ENCODE measurements around the gene INTS1. TPM values are rescaled to one million over a fixed set of nuclear protein-coding genes. Genes with fewer than 3 reads are reported as not detected.
"Not testable (repeated sequence)": the region's sequence is repeated elsewhere in the genome, so short reads cannot be mapped to it uniquely, and the experiment has no call there.

Gene INTS1
- total RNA-seq, 2 experiments from 2014 or later, result 105 to 112 TPM

DNA sequence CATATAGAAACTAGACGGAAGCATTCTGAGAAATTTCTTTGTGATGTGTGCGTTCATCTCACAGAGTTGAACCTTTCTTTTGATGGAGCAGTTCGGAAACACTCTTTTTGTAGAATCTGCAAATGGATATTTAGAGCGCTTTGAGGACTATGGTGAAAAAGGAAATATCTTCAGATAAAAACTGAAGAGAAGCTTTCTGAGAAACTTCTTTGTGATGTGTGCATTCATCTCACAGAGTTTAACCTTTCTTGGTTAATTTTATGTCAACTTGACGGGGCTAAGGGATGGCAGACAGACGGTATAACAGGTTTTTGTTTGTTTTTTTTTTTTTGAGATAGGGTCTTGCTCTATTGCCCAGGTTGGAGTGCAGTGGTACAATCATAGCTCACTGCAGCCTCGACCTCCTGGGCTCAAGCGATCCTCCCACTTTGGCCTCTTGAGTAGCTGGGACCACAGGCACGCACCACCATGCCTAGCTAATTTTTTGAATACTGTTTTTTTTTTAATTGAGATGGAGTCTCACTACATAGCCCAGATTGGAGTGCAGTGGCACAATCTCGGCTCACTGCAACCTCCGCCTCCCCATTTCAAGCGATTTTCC, 15.2 kb upstream of the INTS1 start:
- H3K9me3 Mint-ChIP-seq (ENCODE audit: insufficient read depth); ATAC-seq; H3K27me3 Mint-ChIP-seq (ENCODE audit: low read depth); H3K4me3 Mint-ChIP-seq; H3K4me1 Mint-ChIP-seq (ENCODE audit: low read depth); DNase-seq; CTCF ChIA-PET; H3K36me3 Mint-ChIP-seq (ENCODE audit: low read depth); H3K27ac Mint-ChIP-seq: not testable (repeated sequence)
- POLR2A ChIA-PET, result interaction anchor here (0.6 kb wide), 1 partner anchor 13 kb away, joined by 3 read pairs; no protein-coding TSS in a partner anchor

DNA sequence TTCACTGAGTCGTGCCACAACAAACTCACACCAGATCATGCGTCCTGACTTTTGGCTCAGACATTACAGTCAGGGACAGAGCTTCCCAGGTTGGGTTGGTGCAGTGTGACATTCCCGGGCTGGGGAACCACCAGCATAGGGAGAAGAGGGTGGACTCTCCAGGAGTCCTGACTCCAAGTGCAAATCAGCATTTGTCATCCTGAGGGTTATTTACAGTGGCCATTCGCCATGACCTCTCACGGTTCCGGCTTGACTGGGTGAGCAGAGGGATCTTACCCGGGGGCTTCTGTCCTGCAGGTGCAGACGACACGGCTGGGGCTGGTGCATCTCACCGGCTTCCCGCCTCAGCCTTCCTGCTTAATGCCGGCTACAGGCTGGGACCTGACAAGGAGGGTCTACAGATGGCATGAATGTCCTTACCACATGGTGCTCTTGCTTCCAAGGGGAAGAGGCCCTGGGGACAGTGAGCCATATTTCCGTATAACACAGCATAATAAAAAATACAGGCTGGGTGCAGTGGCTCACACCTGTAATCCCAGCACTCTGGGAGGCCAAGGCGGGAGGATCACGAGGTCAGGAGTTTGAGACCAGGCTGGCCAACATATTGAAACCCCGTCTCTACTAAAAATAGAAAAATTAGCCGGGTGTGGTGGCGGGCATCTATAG, 12.5 kb upstream of the INTS1 start:
- Mint-ChIP-seq H3K4me3 (no peak overlapping the region), H3K36me3 (ENCODE audit: low read depth) (no peaks in the 10 kb centered on the region), H3K4me1 (ENCODE audit: low read depth) (peaks cover 20% of the 10 kb centered on the region), H3K9me3 (ENCODE audit: insufficient read depth) (no peaks in the 10 kb centered on the region), H3K27ac (no peak overlapping the region), H3K27me3 (ENCODE audit: low read depth) (no peaks in the 10 kb centered on the region)
- ChIA-PET POLR2A (no interaction called here), CTCF (no interaction called here)
- no peak for ATAC-seq
- no peak for DNase-seq

DNA sequence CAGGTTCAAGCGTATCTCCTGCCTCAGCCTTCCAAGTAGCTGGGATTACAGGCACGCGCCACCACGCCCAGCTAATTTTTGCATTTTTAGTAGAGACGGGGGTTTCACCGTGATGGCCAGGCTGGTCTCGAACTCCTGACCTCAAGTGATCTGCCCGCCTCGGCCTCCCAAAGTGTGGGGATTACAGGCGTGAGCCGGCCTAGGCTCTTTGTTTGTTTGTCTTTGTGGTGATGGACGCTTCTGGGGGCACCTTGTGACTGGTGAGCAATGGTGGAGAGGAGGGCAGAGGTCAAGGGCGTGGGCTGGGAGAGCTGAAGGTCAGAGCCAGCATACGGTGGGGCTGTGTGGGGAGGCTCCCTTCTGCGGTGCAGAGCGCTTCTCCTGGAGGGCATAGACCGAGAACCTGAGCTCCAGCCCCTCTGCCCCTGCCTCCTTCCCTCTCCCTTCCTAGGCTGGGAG, 11.3 kb upstream of the INTS1 start:
- CTCF ChIA-PET, result not testable (repeated sequence)

DNA sequence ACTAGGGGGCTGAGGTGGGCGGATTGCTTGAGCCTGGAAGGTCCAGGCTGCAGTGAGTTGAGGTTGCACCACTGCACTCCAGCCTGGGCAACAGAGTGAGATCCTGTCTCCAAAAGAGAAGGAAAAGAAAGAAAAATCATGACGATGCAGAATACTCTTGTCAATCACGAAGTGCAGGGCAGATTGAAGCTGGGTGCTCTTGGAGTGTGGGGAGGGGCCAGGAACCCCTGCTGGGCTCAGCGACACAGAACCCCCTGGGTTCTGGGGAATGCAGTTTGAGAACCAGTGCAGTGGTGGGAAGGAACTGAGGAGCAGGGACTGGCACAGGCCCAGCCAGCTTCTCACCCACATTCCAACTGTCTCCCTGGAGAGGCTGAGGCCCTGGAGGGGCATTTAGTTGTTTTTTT, 10.8 kb upstream of the INTS1 start:
- Mint-ChIP-seq H3K4me3 (no peak overlapping the region), H3K36me3 (ENCODE audit: low read depth) (no peaks in the 10 kb centered on the region), H3K9me3 (ENCODE audit: insufficient read depth) (no peaks in the 10 kb centered on the region), H3K4me1 (ENCODE audit: low read depth) (peaks cover 27% of the 10 kb centered on the region), H3K27me3 (ENCODE audit: low read depth) (no peaks in the 10 kb centered on the region), H3K27ac (no peak overlapping the region)
- ChIA-PET POLR2A (no interaction called here), CTCF (no interaction called here)
- ATAC-seq, result no peak
- no peak for DNase-seq

More for the DNA sequence above, 11.3 kb upstream of the INTS1 start:
- H3K27ac Mint-ChIP-seq; DNase-seq; H3K4me3 Mint-ChIP-seq; ATAC-seq; H3K36me3 Mint-ChIP-seq (ENCODE audit: low read depth); H3K27me3 Mint-ChIP-seq (ENCODE audit: low read depth); POLR2A ChIA-PET; H3K9me3 Mint-ChIP-seq (ENCODE audit: insufficient read depth): not testable (repeated sequence)
- H3K4me1 Mint-ChIP-seq (ENCODE audit: low read depth), result peaks cover 27% of the 10 kb centered on the region

DNA sequence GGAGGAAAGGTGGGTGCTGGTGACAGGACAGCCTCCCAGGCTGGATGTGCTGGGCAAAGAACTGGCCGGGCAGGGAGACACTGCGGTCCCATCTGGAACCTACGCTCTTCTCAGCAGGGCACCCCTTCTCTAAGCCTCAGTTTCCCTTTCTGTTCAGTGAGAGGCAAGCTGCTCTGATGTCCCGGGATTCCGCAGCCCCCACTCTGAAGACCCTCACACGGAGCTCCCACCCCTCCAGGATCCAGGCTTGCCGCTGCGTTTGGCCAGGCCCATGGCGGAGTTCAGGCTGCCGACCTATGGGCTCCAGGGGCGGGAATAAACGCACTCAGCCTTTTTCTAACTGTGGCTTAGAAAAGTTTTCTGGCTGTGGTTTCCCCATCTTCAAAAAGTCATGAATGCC, 10.2 kb upstream of the INTS1 start:
- H3K27me3 Mint-ChIP-seq (ENCODE audit: low read depth), result no peaks in the 10 kb centered on the region
- CTCF ChIA-PET, result no interaction called here
- DNase-seq, result no peak

DNA sequence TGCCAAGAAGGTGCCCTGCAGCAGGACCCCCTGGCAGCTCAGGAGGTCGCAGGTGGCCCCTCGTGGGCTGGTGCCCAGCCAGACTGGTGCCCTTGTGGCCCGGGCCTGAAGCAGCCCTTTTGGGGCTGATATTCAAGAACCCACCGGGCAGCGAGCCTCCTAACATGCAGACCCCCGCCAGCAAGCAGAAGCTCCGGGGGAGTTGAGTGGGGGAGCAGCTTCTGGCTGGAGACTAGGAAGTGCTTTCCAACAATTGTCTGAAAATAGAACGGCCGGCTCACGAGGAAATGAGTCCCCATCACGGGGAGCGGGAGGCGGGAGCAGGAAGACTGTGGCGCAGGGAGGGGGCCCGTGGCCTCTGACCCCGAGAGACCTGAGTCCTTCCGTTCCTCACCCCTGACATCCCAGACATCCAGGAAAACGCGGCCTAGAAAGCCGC, 9.5 kb upstream of the INTS1 start:
- Mint-ChIP-seq H3K27ac (no peak overlapping the region), H3K4me3 (no peak overlapping the region), H3K36me3 (ENCODE audit: low read depth) (no peaks in the 10 kb centered on the region), H3K27me3 (ENCODE audit: low read depth) (no peaks in the 10 kb centered on the region), H3K9me3 (ENCODE audit: insufficient read depth) (no peaks in the 10 kb centered on the region), H3K4me1 (ENCODE audit: low read depth) (peaks cover 32% of the 10 kb centered on the region)
- no peak for DNase-seq
- CTCF ChIA-PET, result no interaction called here
- POLR2A ChIA-PET, result no interaction called here
- no peak for ATAC-seq

More for the DNA sequence above, 10.2 kb upstream of the INTS1 start:
- H3K36me3 Mint-ChIP-seq (ENCODE audit: low read depth), result no peaks in the 10 kb centered on the region
- H3K9me3 Mint-ChIP-seq (ENCODE audit: insufficient read depth), result no peaks in the 10 kb centered on the region
- H3K4me1 Mint-ChIP-seq (ENCODE audit: low read depth), result peaks cover 28% of the 10 kb centered on the region
- H3K27ac Mint-ChIP-seq, result no peak overlapping the region
- ATAC-seq, result no peak
- POLR2A ChIA-PET, result no interaction called here
- no peak overlapping the region for H3K4me3 Mint-ChIP-seq

DNA sequence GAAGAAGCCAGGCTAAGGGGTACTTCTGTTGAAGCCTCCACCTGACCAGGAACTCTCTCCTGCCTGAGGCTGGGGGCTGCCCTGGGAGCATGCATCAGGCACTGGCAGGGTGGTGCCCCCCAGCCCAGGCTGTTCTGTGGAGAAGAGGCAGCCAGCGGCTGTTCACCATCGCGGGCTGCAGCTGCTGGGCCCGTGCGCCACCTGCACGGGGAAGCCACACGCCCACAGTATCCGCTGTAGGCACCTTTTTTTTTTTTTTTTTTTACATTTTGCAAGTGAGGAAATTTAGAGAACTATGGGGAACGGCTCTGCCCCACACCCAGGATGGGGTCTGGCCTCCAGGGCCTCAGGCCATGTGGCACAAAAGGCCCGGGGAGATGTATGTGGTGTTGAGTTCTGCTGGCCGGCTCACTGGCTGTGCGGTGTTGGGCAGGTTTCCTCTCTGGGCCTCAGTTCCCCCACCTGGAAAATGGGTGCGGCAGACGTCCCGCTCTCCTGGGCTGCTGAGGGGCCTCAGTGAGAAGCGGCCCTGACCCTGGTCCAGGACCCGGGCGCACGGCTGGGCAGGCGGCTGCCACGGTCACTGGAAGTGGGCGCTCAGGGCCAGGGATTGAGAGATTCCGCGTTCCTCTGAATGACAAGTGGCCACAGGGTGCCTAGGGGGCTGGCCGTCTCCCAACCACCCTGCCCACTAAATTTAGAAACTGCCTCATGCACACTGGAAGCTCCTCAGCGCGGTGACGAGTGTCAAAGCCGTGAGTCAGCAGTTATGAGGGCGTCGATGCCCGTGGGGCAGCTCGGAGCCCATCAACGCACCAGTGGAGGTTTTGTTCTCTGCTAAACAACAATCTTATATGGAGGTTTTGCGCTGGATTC, 8.8 kb upstream of the INTS1 start:
- ChIA-PET CTCF (no interaction called here), POLR2A (interaction anchor here (0.6 kb wide), 1 partner anchor 102 kb away, joined by 4 read pairs; no protein-coding TSS in a partner anchor)
- H3K4me3 Mint-ChIP-seq, result peak overlapping the region; percentile 18
- H3K27ac Mint-ChIP-seq, result peak overlapping the region; percentile 54
- ATAC-seq (peak; percentile 85), DNase-seq (peak; percentile 64)
- H3K27me3 Mint-ChIP-seq (ENCODE audit: low read depth), result no peaks in the 10 kb centered on the region
- H3K9me3 Mint-ChIP-seq (ENCODE audit: insufficient read depth), result no peaks in the 10 kb centered on the region
- no peaks in the 10 kb centered on the region for H3K36me3 Mint-ChIP-seq (ENCODE audit: low read depth)
- H3K4me1 Mint-ChIP-seq (ENCODE audit: low read depth), result peaks cover 38% of the 10 kb centered on the region

DNA sequence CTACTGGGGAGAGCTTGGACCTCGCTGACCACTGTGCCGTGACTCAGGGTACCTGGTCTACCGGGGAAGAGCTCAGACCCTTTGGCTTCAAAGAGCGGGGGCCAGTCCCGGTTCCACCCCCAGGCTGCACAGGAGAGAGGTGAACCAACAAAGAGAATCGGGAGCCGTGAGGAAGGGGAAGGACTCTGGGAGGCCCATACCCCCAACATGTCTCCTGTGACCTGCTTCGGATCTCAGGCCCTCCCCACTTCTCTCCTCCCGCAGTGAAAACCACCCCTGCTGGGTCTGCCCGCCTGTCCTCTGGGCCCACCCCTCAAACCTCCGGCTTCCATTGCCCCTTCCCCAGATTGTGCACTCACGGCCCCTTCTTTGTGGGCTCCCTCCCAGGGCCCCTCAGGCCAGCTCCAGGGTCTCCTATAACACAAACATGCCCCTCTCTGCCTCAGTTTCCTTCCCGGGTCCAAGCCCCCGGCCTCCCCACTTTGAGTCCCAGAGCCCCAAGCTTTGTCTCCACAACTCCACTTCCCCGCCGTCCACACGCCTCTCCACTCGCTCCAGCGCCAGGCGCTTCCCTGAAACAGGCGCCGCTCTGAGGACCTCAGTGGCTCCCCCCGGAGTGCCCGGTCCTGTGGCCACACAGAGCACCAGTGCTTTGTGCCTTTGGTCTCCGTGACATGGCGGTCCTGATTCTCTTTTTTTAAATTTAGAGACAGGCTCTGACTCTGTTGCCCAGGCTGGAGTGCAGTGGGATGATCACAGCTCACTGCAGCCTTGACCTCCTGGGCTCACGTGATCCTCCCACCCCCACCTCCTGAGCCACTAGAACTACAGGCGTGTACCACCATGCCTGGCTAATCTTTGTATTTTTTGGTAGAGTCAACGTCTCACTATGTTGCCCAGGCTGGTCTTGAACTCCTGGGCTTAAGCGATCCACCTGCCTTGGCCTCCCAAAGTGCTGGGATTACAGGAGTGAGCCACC, 7.5 kb upstream of the INTS1 start:
- Mint-ChIP-seq H3K4me1 (ENCODE audit: low read depth) (peaks cover 49% of the 10 kb centered on the region), H3K4me3 (no peak overlapping the region), H3K27me3 (ENCODE audit: low read depth) (no peaks in the 10 kb centered on the region), H3K9me3 (ENCODE audit: insufficient read depth) (no peaks in the 10 kb centered on the region), H3K27ac (no peak overlapping the region), H3K36me3 (ENCODE audit: low read depth) (no peaks in the 10 kb centered on the region)
- ChIA-PET POLR2A (no interaction called here), CTCF (no interaction called here)
- DNase-seq (no peak), ATAC-seq (no peak)

DNA sequence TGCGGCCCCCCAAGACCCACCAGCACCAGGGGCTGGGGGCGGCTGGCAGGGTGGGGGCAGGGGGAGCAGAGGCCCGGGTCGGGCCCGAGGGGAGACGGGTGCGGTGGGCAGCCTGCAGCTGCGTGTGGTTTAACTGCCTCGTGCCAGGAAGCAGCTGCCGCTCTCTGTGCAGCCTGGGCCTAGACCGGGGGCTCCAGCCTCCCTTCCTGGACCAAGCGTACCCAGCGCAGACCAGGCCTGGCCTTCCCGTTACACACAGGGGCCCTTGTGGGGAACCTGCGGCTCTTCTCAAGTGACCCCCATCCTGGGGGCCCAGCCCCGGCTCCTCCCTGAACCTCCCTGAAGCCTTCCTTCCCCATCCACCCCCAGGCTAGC, 6.6 kb upstream of the INTS1 start:
- no peaks in the 10 kb centered on the region for H3K27me3 Mint-ChIP-seq (ENCODE audit: low read depth)
- ChIA-PET CTCF (no interaction called here), POLR2A (no interaction called here)
- ATAC-seq (no peak), DNase-seq (no peak)
- no peaks in the 10 kb centered on the region for H3K9me3 Mint-ChIP-seq (ENCODE audit: insufficient read depth)
- peaks cover 55% of the 10 kb centered on the region for H3K4me1 Mint-ChIP-seq (ENCODE audit: low read depth)
- no peaks in the 10 kb centered on the region for H3K36me3 Mint-ChIP-seq (ENCODE audit: low read depth)
- no peak overlapping the region for H3K27ac Mint-ChIP-seq
- H3K4me3 Mint-ChIP-seq, result no peak overlapping the region

DNA sequence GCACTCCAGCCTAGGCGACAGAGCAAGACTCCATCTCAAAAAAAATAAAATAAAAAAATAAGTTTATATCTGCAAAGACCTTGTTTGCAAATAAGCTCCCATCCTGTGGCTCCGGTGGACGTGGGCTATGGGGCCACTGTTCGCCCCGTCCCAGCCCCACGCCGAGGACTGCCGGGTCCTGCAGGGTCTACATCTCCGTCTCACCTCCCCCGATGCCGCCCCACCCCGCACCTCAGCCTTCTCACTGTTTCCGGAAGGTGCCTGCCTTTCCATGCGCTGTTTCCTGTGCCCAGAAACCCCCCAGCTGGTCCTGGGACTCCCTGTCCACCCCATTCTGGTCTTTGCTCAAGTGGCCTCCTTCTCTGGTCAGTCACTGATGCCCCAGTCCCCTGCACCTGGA, 5.0 kb upstream of the INTS1 start:
- CTCF ChIA-PET, result interaction anchor here (1.2 kb wide), 1 partner anchor 21 kb away, joined by 3 read pairs; the partner anchor contains the start of gene MAFK
- Mint-ChIP-seq H3K4me1 (ENCODE audit: low read depth) (peaks cover 62% of the 10 kb centered on the region), H3K27me3 (ENCODE audit: low read depth) (no peaks in the 10 kb centered on the region), H3K36me3 (ENCODE audit: low read depth) (no peaks in the 10 kb centered on the region), H3K4me3 (no peak overlapping the region), H3K9me3 (ENCODE audit: insufficient read depth) (no peaks in the 10 kb centered on the region), H3K27ac (no peak overlapping the region)
- POLR2A ChIA-PET, result no interaction called here
- ATAC-seq, result no peak
- no peak for DNase-seq

DNA sequence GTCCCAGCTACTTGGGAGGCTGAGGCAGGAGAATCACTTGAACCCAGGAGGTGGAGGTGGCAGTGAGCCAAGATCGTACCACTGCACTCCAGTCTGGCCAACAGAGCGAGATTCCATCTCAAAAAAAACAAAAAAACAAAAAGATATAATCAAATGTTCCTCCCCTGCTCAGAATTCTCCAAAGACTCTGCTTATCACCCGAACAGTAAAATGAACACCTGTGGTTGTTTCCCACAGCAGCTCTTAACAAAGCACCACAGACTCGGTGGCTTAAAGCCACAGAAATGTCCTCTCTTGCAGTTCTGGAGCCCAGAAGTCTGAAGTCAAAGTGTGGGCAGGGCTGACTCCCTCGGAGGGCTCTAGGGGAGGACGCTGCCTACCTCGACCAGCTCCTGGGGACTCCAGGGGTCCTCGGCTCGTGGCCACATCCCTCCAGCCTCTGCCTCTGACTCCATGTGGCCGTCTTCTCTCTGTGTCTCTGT, 4.1 kb upstream of the INTS1 start:
- ChIA-PET POLR2A (interaction anchor here (0.9 kb wide), 1 partner anchor 17 kb away, joined by 5 read pairs; no protein-coding TSS in a partner anchor), CTCF (interaction anchor here (1.2 kb wide), 1 partner anchor 22 kb away, joined by 3 read pairs; the partner anchor contains the start of gene MAFK)
- ATAC-seq, result no peak
- no peaks in the 10 kb centered on the region for H3K27me3 Mint-ChIP-seq (ENCODE audit: low read depth)
- H3K4me1 Mint-ChIP-seq (ENCODE audit: low read depth), result peaks cover 59% of the 10 kb centered on the region
- peak overlapping the region; percentile 78 for H3K27ac Mint-ChIP-seq
- peak overlapping the region; percentile 1 for H3K4me3 Mint-ChIP-seq
- H3K36me3 Mint-ChIP-seq (ENCODE audit: low read depth), result no peaks in the 10 kb centered on the region
- DNase-seq, result peak; percentile 49
- no peaks in the 10 kb centered on the region for H3K9me3 Mint-ChIP-seq (ENCODE audit: insufficient read depth)

All from activated CD8-positive, alpha-beta T cell treated with anti-CD3 and anti-CD28 coated beads, Interleukin-2, amount 10 ng/mL, durations not matched to agents 7 days and 5 days (primary cell).